Neural crest cell (in vitro differentiated cells): ENCODE measurements around the gene ZCCHC24. TPM values are rescaled to one million over a fixed set of nuclear protein-coding genes. Genes with fewer than 3 reads are reported as not detected.

ENCODE experiments used
- DNase-seq: peaks from one replicate; pipeline ENCODE4 v3.0.0; 2021; ENCODE audit warnings: low read depth, mixed read lengths, low spot score
- H3K27ac Mint-ChIP-seq: one replicate; pipeline ENCODE4 v1.8.0; 2021; ENCODE audit warnings: mild to moderate bottlenecking, mixed read lengths; ENCODE audit not compliant: unreplicated experiment
- H3K27me3 Mint-ChIP-seq: 2 replicates; pipeline ENCODE4 v1.8.0; 2021; ENCODE audit warnings: low read depth, mild to moderate bottlenecking, mixed read lengths
- H3K36me3 Mint-ChIP-seq: 2 replicates; pipeline ENCODE4 v1.8.0; 2021; ENCODE audit warnings: low read depth, mild to moderate bottlenecking, mixed read lengths
- H3K4me1 Mint-ChIP-seq: 2 replicates; pipeline ENCODE4 v1.8.0; 2021; ENCODE audit warnings: mixed read lengths
- H3K4me3 Mint-ChIP-seq: one replicate; pipeline ENCODE4 v1.8.0; 2021; ENCODE audit warnings: mild to moderate bottlenecking, mixed read lengths
- H3K9me3 Mint-ChIP-seq: 2 replicates; pipeline ENCODE4 v1.8.0; 2021; ENCODE audit warnings: mixed read lengths
- total RNA-seq: library from RNA; stranded (reverse); gene quantifications from 2 replicates; pipeline ENCODE4 v1.2.1, GENCODE V29; 2021
- TF ChIP-seq, protein P1 (sequence below): fragments of 200-600 bp; sonication (generic); conservative IDR thresholded peaks from 2 replicates; pipeline ENCODE4 v1.5.0; 2021; ENCODE audit warnings: antibody characterized with exemption, mild to moderate bottlenecking

The ZCCHC24 gene
- total RNA-seq, 1 donor from 2014 or later = 26.5 TPM

DNA sequence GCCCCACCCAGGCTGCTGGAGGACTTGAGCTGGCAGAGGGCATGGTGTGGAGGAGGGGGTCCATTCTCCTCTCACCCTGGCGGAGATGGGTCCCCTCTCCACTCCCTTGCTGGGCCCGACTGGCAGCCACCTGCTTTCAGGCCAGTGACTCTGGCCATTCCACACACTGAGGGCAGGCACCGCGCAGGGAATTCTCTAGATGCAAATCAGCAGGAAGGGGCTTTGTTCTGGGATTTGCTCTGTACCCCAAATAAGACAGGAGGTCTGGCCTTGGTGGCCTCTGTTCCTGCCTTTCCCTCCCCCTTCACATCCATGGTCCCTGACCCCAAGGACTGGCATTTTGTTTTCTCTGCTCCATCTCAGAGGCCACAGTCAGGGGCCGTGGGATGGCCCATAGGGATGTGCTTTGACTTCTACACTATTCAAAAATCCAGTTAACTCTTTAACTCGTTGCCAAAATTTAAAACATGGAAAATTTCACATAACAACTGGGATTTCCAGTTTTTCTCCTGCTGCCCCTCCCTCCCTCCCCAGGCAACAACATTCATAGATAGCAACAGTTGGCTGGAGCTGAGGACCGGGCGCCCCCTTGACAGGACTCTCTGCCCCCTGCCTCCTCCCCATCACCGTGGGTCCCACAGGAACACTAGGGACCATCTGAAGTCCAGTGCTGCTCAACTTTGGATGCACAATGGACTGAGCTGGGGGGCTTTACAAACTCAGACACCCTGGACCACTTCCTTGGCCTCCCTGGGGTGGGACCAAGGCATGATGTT is 64.3 kb downstream of the ZCCHC24 start:
- Mint-ChIP-seq H3K27me3 (no peaks in the 10 kb centered on the region), H3K27ac (no peak overlapping the region), H3K36me3 (no peaks in the 10 kb centered on the region), H3K4me3 (no peak overlapping the region), H3K9me3 (no peaks in the 10 kb centered on the region), H3K4me1 (peaks cover 19% of the 10 kb centered on the region)
- TF ChIP-seq, protein P1, sequence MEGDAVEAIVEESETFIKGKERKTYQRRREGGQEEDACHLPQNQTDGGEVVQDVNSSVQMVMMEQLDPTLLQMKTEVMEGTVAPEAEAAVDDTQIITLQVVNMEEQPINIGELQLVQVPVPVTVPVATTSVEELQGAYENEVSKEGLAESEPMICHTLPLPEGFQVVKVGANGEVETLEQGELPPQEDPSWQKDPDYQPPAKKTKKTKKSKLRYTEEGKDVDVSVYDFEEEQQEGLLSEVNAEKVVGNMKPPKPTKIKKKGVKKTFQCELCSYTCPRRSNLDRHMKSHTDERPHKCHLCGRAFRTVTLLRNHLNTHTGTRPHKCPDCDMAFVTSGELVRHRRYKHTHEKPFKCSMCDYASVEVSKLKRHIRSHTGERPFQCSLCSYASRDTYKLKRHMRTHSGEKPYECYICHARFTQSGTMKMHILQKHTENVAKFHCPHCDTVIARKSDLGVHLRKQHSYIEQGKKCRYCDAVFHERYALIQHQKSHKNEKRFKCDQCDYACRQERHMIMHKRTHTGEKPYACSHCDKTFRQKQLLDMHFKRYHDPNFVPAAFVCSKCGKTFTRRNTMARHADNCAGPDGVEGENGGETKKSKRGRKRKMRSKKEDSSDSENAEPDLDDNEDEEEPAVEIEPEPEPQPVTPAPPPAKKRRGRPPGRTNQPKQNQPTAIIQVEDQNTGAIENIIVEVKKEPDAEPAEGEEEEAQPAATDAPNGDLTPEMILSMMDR = no peak
- no peak for DNase-seq

DNA sequence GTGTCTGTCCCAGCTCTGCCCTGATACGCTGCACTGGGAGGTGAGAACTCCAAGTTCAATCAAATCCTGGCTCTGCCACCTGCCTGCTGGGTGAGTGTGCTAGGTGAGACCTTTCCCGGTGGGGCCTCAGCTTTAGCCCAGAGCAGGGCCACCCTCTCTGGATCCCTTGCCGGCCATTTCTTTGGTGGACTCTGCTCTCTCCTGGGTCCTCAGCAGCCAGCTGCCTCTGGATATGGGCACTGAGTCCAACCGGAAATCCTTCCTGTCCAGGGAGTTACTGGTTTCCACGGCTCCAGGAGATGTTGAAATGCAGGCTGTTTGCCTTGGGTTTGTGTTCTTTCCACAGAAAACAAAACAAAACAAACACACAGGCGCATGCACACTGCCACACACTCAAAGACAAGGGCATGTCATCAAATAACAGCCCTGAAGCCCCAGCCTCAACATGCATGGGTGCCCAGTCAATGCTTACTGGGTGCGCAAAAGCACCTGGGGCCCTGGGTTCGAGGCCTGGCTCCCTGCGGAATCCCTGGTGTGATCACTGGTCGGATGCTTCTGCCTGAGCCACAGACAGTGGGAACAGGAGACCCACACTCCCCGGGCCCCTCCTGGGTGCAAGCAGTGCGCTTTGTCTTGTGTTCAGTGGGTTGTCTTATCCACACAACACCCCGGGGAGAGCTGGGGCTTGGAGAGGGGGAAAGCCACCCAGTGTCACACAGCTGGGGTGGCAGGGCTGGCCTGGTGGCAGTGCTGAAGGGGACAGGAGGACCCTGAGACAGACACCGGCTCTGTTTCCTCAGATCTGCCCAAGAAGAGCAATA is 65.1 kb downstream of the ZCCHC24 start:
- Mint-ChIP-seq H3K27me3 (no peaks in the 10 kb centered on the region), H3K4me3 (no peak overlapping the region), H3K9me3 (no peaks in the 10 kb centered on the region), H3K27ac (no peak overlapping the region), H3K36me3 (no peaks in the 10 kb centered on the region), H3K4me1 (peaks cover 19% of the 10 kb centered on the region)
- TF ChIP-seq, protein P1 = no peak
- no peak for DNase-seq

DNA sequence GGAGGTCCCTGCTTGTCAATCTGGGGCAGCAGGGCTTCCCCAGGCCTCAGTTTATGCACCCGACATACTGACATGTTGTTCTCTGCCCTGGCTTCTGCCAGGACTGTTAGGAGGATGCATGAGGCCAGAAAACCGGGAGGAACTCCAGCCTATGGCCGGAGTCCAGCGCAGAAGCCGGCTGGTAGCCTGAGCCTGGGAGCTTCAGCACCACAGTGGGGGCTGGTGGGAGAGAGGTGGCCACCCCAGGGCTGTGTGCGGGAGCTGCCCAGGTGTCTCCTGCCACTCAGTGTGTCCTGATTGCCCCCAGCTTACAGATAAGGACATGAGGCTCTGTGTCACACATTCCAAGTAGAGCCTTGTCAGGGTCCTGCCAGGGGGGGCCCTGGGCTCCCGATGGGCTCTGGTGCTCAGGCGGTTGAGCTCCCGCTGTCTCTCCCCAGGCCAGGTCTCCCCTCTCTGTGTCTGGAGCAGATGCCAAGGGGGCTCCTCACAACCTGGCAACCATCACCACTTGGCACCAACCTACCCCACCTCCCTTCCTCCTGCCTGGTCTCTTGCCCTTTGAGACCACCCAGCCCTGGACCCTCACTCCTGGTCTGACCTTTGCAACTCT is 65.8 kb downstream of the ZCCHC24 start:
- H3K9me3 Mint-ChIP-seq = no peaks in the 10 kb centered on the region
- peaks cover 20% of the 10 kb centered on the region for H3K4me1 Mint-ChIP-seq
- no peaks in the 10 kb centered on the region for H3K27me3 Mint-ChIP-seq
- H3K36me3 Mint-ChIP-seq = no peaks in the 10 kb centered on the region
- peak; percentile 1 for DNase-seq
- TF ChIP-seq, protein P1 = no peak
- no peak overlapping the region for H3K27ac Mint-ChIP-seq
- H3K4me3 Mint-ChIP-seq = no peak overlapping the region

DNA sequence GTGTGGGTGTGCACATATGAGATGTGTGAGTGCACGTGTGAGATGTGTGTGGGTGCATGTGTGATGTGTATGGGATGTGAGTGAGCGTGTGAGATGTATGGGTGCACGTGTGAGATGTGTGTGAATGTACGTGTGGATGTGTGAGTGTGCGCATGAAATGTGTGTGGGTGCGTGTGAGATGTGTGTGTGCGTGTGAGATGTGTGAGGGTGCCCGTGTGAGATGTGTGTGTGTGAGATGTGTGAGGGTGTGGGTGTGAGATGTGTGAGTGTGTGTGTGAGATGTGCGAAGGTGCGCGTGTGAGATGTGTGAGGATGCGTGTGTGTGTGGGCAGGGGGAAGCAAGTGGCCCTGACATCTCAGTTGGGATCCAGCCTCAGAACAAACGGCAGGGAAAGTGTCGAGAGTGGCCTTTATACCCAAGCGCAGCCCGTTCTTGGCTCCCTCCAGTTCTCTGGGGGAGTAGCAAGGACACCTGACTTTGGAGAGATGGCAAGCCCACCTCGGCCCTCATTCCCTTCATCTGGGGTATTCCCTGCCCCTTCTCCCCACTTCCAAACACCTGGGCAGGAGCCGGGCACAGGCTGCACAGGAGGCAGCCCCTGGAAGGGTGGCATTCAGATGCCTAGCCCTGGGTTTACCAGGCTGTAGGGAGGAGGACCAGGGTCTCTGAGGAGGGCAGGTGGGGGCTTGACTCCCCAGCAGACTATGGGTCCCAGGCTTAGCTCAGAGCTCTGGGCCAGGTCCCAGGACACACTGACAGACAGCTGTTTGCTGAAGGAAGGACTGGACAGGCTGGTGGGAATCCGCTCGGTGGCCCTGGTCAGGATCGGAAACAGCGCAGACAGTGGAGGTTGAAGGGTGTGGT is 66.5 kb downstream of the ZCCHC24 start:
- TF ChIP-seq, protein P1 = no peak
- H3K4me3 Mint-ChIP-seq = no peak overlapping the region
- no peak overlapping the region for H3K27ac Mint-ChIP-seq
- no peaks in the 10 kb centered on the region for H3K27me3 Mint-ChIP-seq
- peak; percentile 1 for DNase-seq
- H3K9me3 Mint-ChIP-seq = no peaks in the 10 kb centered on the region
- no peaks in the 10 kb centered on the region for H3K36me3 Mint-ChIP-seq
- H3K4me1 Mint-ChIP-seq = peaks cover 21% of the 10 kb centered on the region

DNA sequence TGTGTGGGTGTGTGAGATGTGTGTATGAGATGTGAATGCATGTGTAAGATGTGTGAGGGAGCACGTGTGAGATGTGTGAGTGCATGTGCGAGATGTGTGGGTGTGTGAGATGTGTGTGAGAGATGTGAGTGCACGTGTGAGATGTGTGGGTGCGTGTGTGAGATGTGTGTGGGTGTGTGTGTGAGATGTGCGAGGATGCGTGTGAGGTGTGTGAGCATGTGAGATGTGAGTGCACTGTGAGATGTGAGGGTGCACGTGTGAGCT is 67.1 kb downstream of the ZCCHC24 start:
- no peak overlapping the region for H3K4me3 Mint-ChIP-seq
- H3K27ac Mint-ChIP-seq = no peak overlapping the region
- H3K27me3 Mint-ChIP-seq = no peaks in the 10 kb centered on the region
- peaks cover 21% of the 10 kb centered on the region for H3K4me1 Mint-ChIP-seq
- TF ChIP-seq, protein P1 = no peak
- H3K36me3 Mint-ChIP-seq = no peaks in the 10 kb centered on the region
- peak; percentile 0 for DNase-seq
- no peaks in the 10 kb centered on the region for H3K9me3 Mint-ChIP-seq
